OCI-LY1 (cell line): ENCODE results near the gene TXNRD1.

Experiments
- H2AFZ ChIP-seq: fragments of 200-600 bp; sonication (generic), shearing (Covaris generic); 2 replicates; pipeline ENCODE4 v1.6.0; 2014; ENCODE audit warnings: antibody characterized with exemption, mild to moderate bottlenecking, low read length
- H3F3A ChIP-seq: fragments of 200-600 bp; sonication (generic), shearing (Covaris generic); 2 replicates; pipeline ENCODE4 v1.6.0; 2014; ENCODE audit warnings: mild to moderate bottlenecking, antibody characterized with exemption, low read length, moderate library complexity; ENCODE audit not compliant: insufficient read depth
- H3K27ac ChIP-seq: fragments of 200-600 bp; sonication (generic); 2 replicates; pipeline ENCODE4 v1.5.1; 2014; ENCODE audit warnings: low read length, mixed run types, mild to moderate bottlenecking, low read depth; ENCODE audit not compliant: poor library complexity, severe bottlenecking
- H3K27me3 ChIP-seq: fragments of 200-600 bp; sonication (generic); 2 replicates; pipeline ENCODE4 v1.6.0; 2014; ENCODE audit warnings: antibody characterized with exemption, mild to moderate bottlenecking, low read length, moderate library complexity; ENCODE audit not compliant: insufficient read depth
- H3K36me3 ChIP-seq: fragments of 200-600 bp; sonication (generic); 2 replicates; pipeline ENCODE4 v1.6.1; 2014; ENCODE audit warnings: mild to moderate bottlenecking, antibody characterized with exemption, low read length, moderate library complexity, mixed read lengths; ENCODE audit not compliant: insufficient read depth
- H3K4me1 ChIP-seq: fragments of 200-600 bp; sonication (generic); 2 replicates; pipeline ENCODE4 v1.5.1; 2014; ENCODE audit warnings: mild to moderate bottlenecking, low read length, moderate library complexity; ENCODE audit not compliant: insufficient read depth, severe bottlenecking
- H3K4me2 ChIP-seq: fragments of 200-600 bp; sonication (generic), shearing (Covaris generic); 2 replicates; pipeline ENCODE4 v1.6.1; 2014; ENCODE audit warnings: low read length
- H3K4me3 ChIP-seq: fragments of 200-600 bp; sonication (generic); 2 replicates; pipeline ENCODE4 v1.5.1; 2014; ENCODE audit warnings: low read length, low read depth, mild to moderate bottlenecking, mixed read lengths; ENCODE audit not compliant: poor library complexity, severe bottlenecking
- H3K79me2 ChIP-seq: fragments of 200-600 bp; shearing (Covaris generic); 2 replicates; pipeline ENCODE4 v1.6.1; 2016; ENCODE audit warnings: mixed run types, low read length, mixed read lengths; ENCODE audit not compliant: insufficient read depth
- H3K9ac ChIP-seq: fragments of 200-600 bp; sonication (generic), shearing (Covaris generic); 2 replicates; pipeline ENCODE4 v1.6.1; 2014; ENCODE audit warnings: mild to moderate bottlenecking, low read length, mixed read lengths
- H3K9me2 ChIP-seq: fragments of 200-600 bp; sonication (generic), shearing (Covaris generic); 2 replicates; pipeline ENCODE4 v1.6.1; 2014; ENCODE audit warnings: low read depth, mild to moderate bottlenecking, low read length, mixed read lengths
- H3K9me3 ChIP-seq: fragments of 200-600 bp; shearing (Covaris generic); 2 replicates; pipeline ENCODE4 v1.6.1; 2014; ENCODE audit warnings: low read length, mixed read lengths
- H4K20me1 ChIP-seq: fragments of 200-600 bp; sonication (generic), shearing (Covaris generic); 2 replicates; pipeline ENCODE4 v1.6.0; 2016; ENCODE audit warnings: mild to moderate bottlenecking, low read length; ENCODE audit not compliant: insufficient read depth
- CTCF ChIP-seq: fragments of 200-600 bp; sonication (generic), shearing (Covaris generic); IDR thresholded peaks from 2 replicates; pipeline ENCODE4 v1.5.1; 2017; ENCODE audit warnings: mild to moderate bottlenecking, antibody characterized with exemption, low read length, moderate library complexity, mixed read lengths
- EZH2 ChIP-seq: fragments of 200-600 bp; sonication (generic), shearing (Covaris generic); IDR thresholded peaks from 2 replicates; pipeline ENCODE4 v1.8.0; 2017; ENCODE audit warnings: borderline replicate concordance, mixed run types, mild to moderate bottlenecking, antibody characterized with exemption, low read length, moderate library complexity, mixed read lengths

The TXNRD1 gene

GRCh38 chr12:104250366-104251125 is 35.0 kb downstream of the TXNRD1 start:
- Histone ChIP-seq H3K9me2 (no peaks in the 10 kb centered on the region), H3K4me1 (no peaks in the 10 kb centered on the region), H2AFZ (no peak overlapping the region)

GRCh38 chr12:104257913-104258472 is 42.4 kb downstream of the TXNRD1 start:
- Histone ChIP-seq H3K9me2 (no peaks in the 10 kb centered on the region), H2AFZ (no peak overlapping the region), H4K20me1 (no peaks in the 10 kb centered on the region), H3K36me3 (no peaks in the 10 kb centered on the region), H3K27ac (no peak overlapping the region), H3K9me3 (no peaks in the 10 kb centered on the region), H3K4me3 (no peak overlapping the region), H3K9ac (no peak overlapping the region), H3K79me2 (no peaks in the 10 kb centered on the region), H3K4me1 (no peaks in the 10 kb centered on the region), H3K27me3 (no peaks in the 10 kb centered on the region), H3F3A (no peaks in the 10 kb centered on the region), H3K4me2 (no peak overlapping the region)
- TF ChIP-seq EZH2 (no peak), CTCF (no peak)

More at GRCh38 chr12:104250366-104251125, 35.0 kb downstream of the TXNRD1 start:
- Histone ChIP-seq H3K79me2 (no peaks in the 10 kb centered on the region), H3F3A (no peaks in the 10 kb centered on the region), H3K4me2 (no peak overlapping the region), H3K4me3 (no peak overlapping the region), H3K27ac (no peak overlapping the region), H3K36me3 (no peaks in the 10 kb centered on the region), H3K9me3 (no peaks in the 10 kb centered on the region), H3K9ac (no peak overlapping the region), H3K27me3 (no peaks in the 10 kb centered on the region), H4K20me1 (no peaks in the 10 kb centered on the region)
- TF ChIP-seq CTCF (no peak), EZH2 (no peak)

GRCh38 chr12:104258476-104259067 is 43.0 kb downstream of the TXNRD1 start:
- H3K9me2 ChIP-seq, result no peaks in the 10 kb centered on the region
- H3K36me3 ChIP-seq, result no peaks in the 10 kb centered on the region
- H3K4me2 ChIP-seq, result no peak overlapping the region
- no peaks in the 10 kb centered on the region for H3K79me2 ChIP-seq
- H3F3A ChIP-seq, result no peaks in the 10 kb centered on the region
- no peaks in the 10 kb centered on the region for H3K27me3 ChIP-seq
- no peaks in the 10 kb centered on the region for H3K9me3 ChIP-seq
- no peaks in the 10 kb centered on the region for H4K20me1 ChIP-seq
- no peak overlapping the region for H3K9ac ChIP-seq
- TF ChIP-seq CTCF (no peak), EZH2 (no peak)
- no peak overlapping the region for H2AFZ ChIP-seq
- no peaks in the 10 kb centered on the region for H3K4me1 ChIP-seq
- no peak overlapping the region for H3K4me3 ChIP-seq
- no peak overlapping the region for H3K27ac ChIP-seq
